Measurements from ENCODE around the gene RIMS4. TPM values are rescaled to one million over a fixed set of nuclear protein-coding genes. Genes with fewer than 3 reads are reported as not detected.

Gene RIMS4
- total RNA-seq, 5 donors from 2014 or later (not counting 1 experiment from before 2014, with no cell fraction given), result 0.06 to 0.12 TPM; not detected in 3

- H3K27me3 Mint-ChIP-seq, result no peaks in the 10 kb centered on the region
- no peaks in the 10 kb centered on the region for H3K36me3 Mint-ChIP-seq
- Histone ChIP-seq H3K27me3 (replicated peaks in 1 of 2; ENCODE audit: control insufficient read depth in 2 of 2, extremely low read depth in 1 of 2, insufficient read depth in 2 of 2, low read length in 1 of 2) (peaks cover 0 to 3% of the 10 kb centered on the region in 2 experiments), H3K4me3 (ENCODE audit: control insufficient read depth in 1 of 2, extremely low read depth in 1 of 2, low read length in 1 of 2) (no peak overlapping the region), H3K9me3 (no peaks in the 10 kb centered on the region), H3K36me3 (ENCODE audit: control insufficient read depth in 2 of 2, extremely low read depth in 1 of 2, insufficient read depth in 1 of 2, low read length in 1 of 2) (no peaks in the 10 kb centered on the region), H3K27ac (ENCODE audit: low read length) (no peak overlapping the region), H3K4me1 (ENCODE audit: control insufficient read depth in 1 of 2, extremely low read depth in 1 of 2, insufficient read depth in 2 of 2, low read length in 2 of 2) (no peaks in the 10 kb centered on the region)
- ATAC-seq (replicated peaks in 1 of 4), result no peak
- no peak overlapping the region for H3K4me3 Mint-ChIP-seq
- no peak for DNase-seq
- no peaks in the 10 kb centered on the region for H3K4me1 Mint-ChIP-seq
- WGBS (ENCODE audit: insufficient coverage), result 85% methylated on average over 4 of the region's 7 CpGs
- CTCF ChIA-PET, result interaction anchor here in 1 of 2 donors (0.7 kb wide), 1 partner anchor 324 kb away, joined by 3 read pairs; no protein-coding TSS in a partner anchor
- no peak overlapping the region for H3K27ac Mint-ChIP-seq
- no peaks in the 10 kb centered on the region for H3K9me3 Mint-ChIP-seq
- POLR2A ChIA-PET, result no interaction called here
Observed at GRCh38 chr20:44720621-44720996, 89.7 kb downstream of the RIMS4 start.

DNA sequence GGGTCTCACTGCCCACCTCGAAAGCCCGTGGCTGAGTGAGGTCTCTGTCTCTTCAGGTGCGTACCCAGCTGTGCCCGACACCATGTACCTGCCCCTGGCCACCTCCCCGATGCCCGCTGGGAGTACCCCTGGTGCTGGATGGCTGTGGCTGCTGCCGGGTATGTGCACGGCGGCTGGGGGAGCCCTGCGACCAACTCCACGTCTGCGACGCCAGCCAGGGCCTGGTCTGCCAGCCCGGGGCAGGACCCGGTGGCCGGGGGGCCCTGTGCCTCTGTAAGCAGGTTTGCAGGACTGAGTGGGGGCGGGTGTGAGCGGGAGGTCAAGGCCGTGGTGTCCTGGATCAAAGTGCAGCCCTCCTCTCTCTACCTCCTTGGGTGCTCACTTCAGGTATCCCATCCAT lies 90.5 kb downstream of the RIMS4 start:
- CTCF ChIA-PET, result no interaction called here
- no peak for ATAC-seq (replicated peaks in 1 of 4)

GRCh38 chr20:44717986-44718385 lies 92.4 kb downstream of the RIMS4 start:
- H3K27me3 ChIP-seq (replicated peaks in 1 of 2; ENCODE audit: control insufficient read depth in 2 of 2, extremely low read depth in 1 of 2, insufficient read depth in 2 of 2, low read length in 1 of 2), result peaks cover 0 to 5% of the 10 kb centered on the region in 2 experiments
- Mint-ChIP-seq H3K36me3 (no peaks in the 10 kb centered on the region), H3K4me3 (no peak overlapping the region), H3K27me3 (no peaks in the 10 kb centered on the region), H3K9me3 (no peaks in the 10 kb centered on the region), H3K27ac (no peak overlapping the region), H3K4me1 (peaks cover 0 to 2% (median 0%) of the 10 kb centered on the region in 3 donors)
- H3K4me1 ChIP-seq (ENCODE audit: control insufficient read depth in 1 of 2, extremely low read depth in 1 of 2, insufficient read depth in 2 of 2, low read length in 2 of 2), result no peaks in the 10 kb centered on the region
- ATAC-seq (replicated peaks in 1 of 4) (no peak), DNase-seq (no peak)
- no peaks in the 10 kb centered on the region for H3K36me3 ChIP-seq (ENCODE audit: control insufficient read depth in 2 of 2, extremely low read depth in 1 of 2, insufficient read depth in 1 of 2, low read length in 1 of 2)
- WGBS (ENCODE audit: insufficient coverage), result 82% methylated on average over 6 of the region's 10 CpGs
- ChIA-PET POLR2A (no interaction called here), CTCF (interaction anchor here in 1 of 2 donors (0.5 kb wide), 1 partner anchor 808 kb away, joined by 4 read pairs; no protein-coding TSS in a partner anchor)
- no peaks in the 10 kb centered on the region for H3K9me3 ChIP-seq
- no peak overlapping the region for H3K4me3 ChIP-seq (ENCODE audit: control insufficient read depth in 1 of 2, extremely low read depth in 1 of 2, low read length in 1 of 2)
- no peak overlapping the region for H3K27ac ChIP-seq (ENCODE audit: low read length)

More for the DNA sequence above, 90.5 kb downstream of the RIMS4 start:
- H3K27me3 Mint-ChIP-seq, result no peaks in the 10 kb centered on the region
- H3K4me1 ChIP-seq (ENCODE audit: control insufficient read depth in 1 of 2, extremely low read depth in 1 of 2, insufficient read depth in 2 of 2, low read length in 2 of 2), result no peaks in the 10 kb centered on the region
- H3K9me3 ChIP-seq, result no peaks in the 10 kb centered on the region
- DNase-seq, result no peak
- no peak overlapping the region for H3K4me3 Mint-ChIP-seq
- no peaks in the 10 kb centered on the region for H3K4me1 Mint-ChIP-seq
- H3K4me3 ChIP-seq (ENCODE audit: control insufficient read depth in 1 of 2, extremely low read depth in 1 of 2, low read length in 1 of 2), result no peak overlapping the region
- H3K36me3 Mint-ChIP-seq, result no peaks in the 10 kb centered on the region
- no peaks in the 10 kb centered on the region for H3K9me3 Mint-ChIP-seq
- H3K36me3 ChIP-seq (ENCODE audit: control insufficient read depth in 2 of 2, extremely low read depth in 1 of 2, insufficient read depth in 1 of 2, low read length in 1 of 2), result no peaks in the 10 kb centered on the region
- H3K27ac ChIP-seq (ENCODE audit: low read length), result no peak overlapping the region
- POLR2A ChIA-PET, result no interaction called here
- no peak overlapping the region for H3K27ac Mint-ChIP-seq
- peaks cover 0 to 3% of the 10 kb centered on the region in 2 experiments for H3K27me3 ChIP-seq (replicated peaks in 1 of 2; ENCODE audit: control insufficient read depth in 2 of 2, extremely low read depth in 1 of 2, insufficient read depth in 2 of 2, low read length in 1 of 2)
- 84% methylated on average over 12 of the region's 19 CpGs for WGBS (ENCODE audit: insufficient coverage)

GRCh38 chr20:44716309-44717106 lies 93.8 kb downstream of the RIMS4 start:
- H3K27ac ChIP-seq (ENCODE audit: low read length), result no peak overlapping the region
- no peaks in the 10 kb centered on the region for H3K4me1 ChIP-seq (ENCODE audit: control insufficient read depth in 1 of 2, extremely low read depth in 1 of 2, insufficient read depth in 2 of 2, low read length in 2 of 2)
- H3K4me3 Mint-ChIP-seq, result no peak overlapping the region
- no peak overlapping the region for H3K27ac Mint-ChIP-seq
- H3K27me3 Mint-ChIP-seq, result no peaks in the 10 kb centered on the region
- peaks cover 0 to 5% of the 10 kb centered on the region in 2 experiments for H3K27me3 ChIP-seq (replicated peaks in 1 of 2; ENCODE audit: control insufficient read depth in 2 of 2, extremely low read depth in 1 of 2, insufficient read depth in 2 of 2, low read length in 1 of 2)
- POLR2A ChIA-PET, result interaction anchor here in 1 of 2 donors (0.6 kb wide), 1 partner anchor 137 kb away, joined by 3 read pairs; no protein-coding TSS in a partner anchor
- H3K36me3 Mint-ChIP-seq, result no peaks in the 10 kb centered on the region
- no peak overlapping the region for H3K4me3 ChIP-seq (ENCODE audit: control insufficient read depth in 1 of 2, extremely low read depth in 1 of 2, low read length in 1 of 2)
- H3K9me3 ChIP-seq, result no peaks in the 10 kb centered on the region
- no peak for DNase-seq
- 86% methylated on average over 12 of the region's 13 CpGs for WGBS (ENCODE audit: insufficient coverage)
- no peaks in the 10 kb centered on the region for H3K36me3 ChIP-seq (ENCODE audit: control insufficient read depth in 2 of 2, extremely low read depth in 1 of 2, insufficient read depth in 1 of 2, low read length in 1 of 2)
- CTCF ChIA-PET, result no interaction called here
- no peaks in the 10 kb centered on the region for H3K9me3 Mint-ChIP-seq
- H3K4me1 Mint-ChIP-seq, result peaks cover 0 to 2% (median 0%) of the 10 kb centered on the region in 3 donors
- no peak for ATAC-seq (replicated peaks in 1 of 4)

GRCh38 chr20:44715499-44716308 lies 94.6 kb downstream of the RIMS4 start:
- H3K4me3 Mint-ChIP-seq, result no peak overlapping the region
- H3K27me3 Mint-ChIP-seq, result no peaks in the 10 kb centered on the region
- peaks cover 0 to 2% (median 0%) of the 10 kb centered on the region in 3 donors for H3K4me1 Mint-ChIP-seq
- H3K36me3 Mint-ChIP-seq, result no peaks in the 10 kb centered on the region
- H3K27me3 ChIP-seq (replicated peaks in 1 of 2; ENCODE audit: control insufficient read depth in 2 of 2, extremely low read depth in 1 of 2, insufficient read depth in 2 of 2, low read length in 1 of 2), result peaks cover 0 to 5% of the 10 kb centered on the region in 2 experiments
- ATAC-seq (replicated peaks in 1 of 4), result no peak
- no peak overlapping the region for H3K27ac ChIP-seq (ENCODE audit: low read length)
- POLR2A ChIA-PET, result no interaction called here
- 70% methylated on average over 2 of the region's 5 CpGs for WGBS (ENCODE audit: insufficient coverage)
- H3K9me3 Mint-ChIP-seq, result no peaks in the 10 kb centered on the region
- no peaks in the 10 kb centered on the region for H3K9me3 ChIP-seq
- H3K4me3 ChIP-seq (ENCODE audit: control insufficient read depth in 1 of 2, extremely low read depth in 1 of 2, low read length in 1 of 2), result no peak overlapping the region
- no peaks in the 10 kb centered on the region for H3K4me1 ChIP-seq (ENCODE audit: control insufficient read depth in 1 of 2, extremely low read depth in 1 of 2, insufficient read depth in 2 of 2, low read length in 2 of 2)
- CTCF ChIA-PET, result no interaction called here
- H3K36me3 ChIP-seq (ENCODE audit: control insufficient read depth in 2 of 2, extremely low read depth in 1 of 2, insufficient read depth in 1 of 2, low read length in 1 of 2), result no peaks in the 10 kb centered on the region
- no peak for DNase-seq
- H3K27ac Mint-ChIP-seq, result no peak overlapping the region

DNA sequence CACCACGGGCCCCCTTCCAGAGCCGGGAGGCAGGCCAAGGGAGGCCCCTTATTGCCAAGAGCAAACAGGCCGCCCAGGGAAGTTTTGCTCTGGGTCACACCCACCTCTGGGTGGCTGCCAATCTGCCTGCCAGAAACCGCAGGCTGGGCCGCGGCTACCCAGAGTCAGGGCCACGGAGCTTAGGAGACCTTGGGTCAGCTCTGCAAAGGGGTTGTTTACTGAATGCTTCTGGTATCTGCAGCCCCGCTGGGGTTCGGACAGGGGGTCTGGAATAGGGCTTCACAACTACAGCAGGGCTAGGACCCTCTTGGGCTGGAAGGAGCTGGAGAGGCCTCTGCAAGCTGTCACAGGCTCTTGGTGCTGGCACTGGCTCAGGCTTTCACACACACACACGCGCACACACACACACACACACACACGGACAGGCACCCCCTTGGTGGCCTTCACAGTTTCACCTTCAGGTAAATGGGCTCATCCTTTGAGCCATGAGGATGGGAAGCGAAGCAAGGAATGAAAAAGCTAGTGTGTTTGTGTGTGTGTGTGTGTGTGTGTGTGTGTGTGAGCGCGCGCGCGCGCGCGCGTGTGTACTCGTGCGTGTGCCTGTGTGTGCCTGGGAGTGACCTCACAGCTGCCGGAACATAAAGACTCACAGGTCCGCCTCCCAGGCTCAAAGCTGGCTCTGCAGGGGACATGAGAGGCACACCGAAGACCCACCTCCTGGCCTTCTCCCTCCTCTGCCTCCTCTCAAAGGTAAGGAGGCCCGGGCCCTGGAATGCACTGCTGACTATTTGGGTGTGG lies 95.4 kb downstream of the RIMS4 start, which contains the start of gene CCN5:
CCN5 (plus strand) TSS at position 669 of the 798 bp plus-strand sequence; CDS start at position 691, 22 bp downstream.
- Histone ChIP-seq H3K36me3 (ENCODE audit: control insufficient read depth in 2 of 2, extremely low read depth in 1 of 2, insufficient read depth in 1 of 2, low read length in 1 of 2) (no peaks in the 10 kb centered on the region), H3K27ac (ENCODE audit: low read length) (no peak within 1 kb of the TSS), H3K27me3 (replicated peaks in 1 of 2; ENCODE audit: control insufficient read depth in 2 of 2, extremely low read depth in 1 of 2, insufficient read depth in 2 of 2, low read length in 1 of 2) (peaks cover 0 to 5% of the 10 kb centered on the region in 2 experiments), H3K9me3 (no peaks in the 10 kb centered on the region), H3K4me3 (ENCODE audit: control insufficient read depth in 1 of 2, extremely low read depth in 1 of 2, low read length in 1 of 2) (no peak within 1 kb of the TSS), H3K4me1 (ENCODE audit: control insufficient read depth in 1 of 2, extremely low read depth in 1 of 2, insufficient read depth in 2 of 2, low read length in 2 of 2) (no peaks in the 10 kb centered on the region)
- Mint-ChIP-seq H3K9me3 (no peaks in the 10 kb centered on the region), H3K36me3 (no peaks in the 10 kb centered on the region), H3K27ac (no peak within 1 kb of the TSS), H3K4me3 (no peak within 1 kb of the TSS), H3K27me3 (no peaks in the 10 kb centered on the region), H3K4me1 (peaks cover 0 to 2% (median 0%) of the 10 kb centered on the region in 3 donors)
- ATAC-seq (replicated peaks in 1 of 4), result no peak
- 36% methylated on average over 8 of the region's 28 CpGs for WGBS (ENCODE audit: insufficient coverage)
- CTCF ChIA-PET, result no interaction called here
- no peak for DNase-seq
- POLR2A ChIA-PET, result no interaction called here

Data from T-cell (primary cell).